ENCODE data around the gene GLP2R. TPM values are rescaled to one million over a fixed set of nuclear protein-coding genes. Genes with fewer than 3 reads are reported as not detected.

Gene GLP2R
- total RNA-seq, 1 donor: not detected

DNA sequence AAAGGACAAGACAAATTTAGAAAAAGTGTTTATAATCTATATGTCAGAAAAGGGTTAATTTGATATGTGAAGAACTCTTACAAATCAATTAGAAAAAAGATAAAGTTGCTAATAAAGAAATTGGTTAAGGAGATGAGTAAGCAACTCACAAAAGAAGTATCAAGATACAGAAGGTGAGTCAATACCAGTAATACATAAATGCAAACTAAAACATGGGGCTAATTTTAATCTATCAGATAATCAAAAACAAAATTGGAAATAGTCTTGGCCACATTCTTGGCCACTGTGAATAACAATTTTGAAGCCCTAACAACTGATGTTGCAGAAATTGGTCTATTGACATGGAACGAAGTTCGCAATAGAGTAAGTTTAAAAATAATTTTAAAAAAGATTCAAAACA is 41.2 kb upstream of the GLP2R start:
- H3K27me3 ChIP-seq (ENCODE audit: insufficient read depth, low read length): no peaks in the 10 kb centered on the region
- H2AFZ ChIP-seq (ENCODE audit: low read length): no peak overlapping the region
- no peaks in the 10 kb centered on the region for H3K4me1 ChIP-seq (ENCODE audit: insufficient read depth, low read length)
- no peak overlapping the region for H3K4me3 ChIP-seq (ENCODE audit: insufficient read depth, low read length)
- no peak overlapping the region for H3K4me2 ChIP-seq (ENCODE audit: insufficient read depth, low read length)
- no peaks in the 10 kb centered on the region for H3K36me3 ChIP-seq (ENCODE audit: insufficient read depth, low read length)
- H4K20me1 ChIP-seq (ENCODE audit: insufficient read depth, low read length): no peaks in the 10 kb centered on the region
- H3K9me3 ChIP-seq (ENCODE audit: low read depth, low read length): no peaks in the 10 kb centered on the region
- no peak for DNase-seq (ENCODE audit: insufficient read length, low spot score, missing footprints)
- TF ChIP-seq, protein P1, sequence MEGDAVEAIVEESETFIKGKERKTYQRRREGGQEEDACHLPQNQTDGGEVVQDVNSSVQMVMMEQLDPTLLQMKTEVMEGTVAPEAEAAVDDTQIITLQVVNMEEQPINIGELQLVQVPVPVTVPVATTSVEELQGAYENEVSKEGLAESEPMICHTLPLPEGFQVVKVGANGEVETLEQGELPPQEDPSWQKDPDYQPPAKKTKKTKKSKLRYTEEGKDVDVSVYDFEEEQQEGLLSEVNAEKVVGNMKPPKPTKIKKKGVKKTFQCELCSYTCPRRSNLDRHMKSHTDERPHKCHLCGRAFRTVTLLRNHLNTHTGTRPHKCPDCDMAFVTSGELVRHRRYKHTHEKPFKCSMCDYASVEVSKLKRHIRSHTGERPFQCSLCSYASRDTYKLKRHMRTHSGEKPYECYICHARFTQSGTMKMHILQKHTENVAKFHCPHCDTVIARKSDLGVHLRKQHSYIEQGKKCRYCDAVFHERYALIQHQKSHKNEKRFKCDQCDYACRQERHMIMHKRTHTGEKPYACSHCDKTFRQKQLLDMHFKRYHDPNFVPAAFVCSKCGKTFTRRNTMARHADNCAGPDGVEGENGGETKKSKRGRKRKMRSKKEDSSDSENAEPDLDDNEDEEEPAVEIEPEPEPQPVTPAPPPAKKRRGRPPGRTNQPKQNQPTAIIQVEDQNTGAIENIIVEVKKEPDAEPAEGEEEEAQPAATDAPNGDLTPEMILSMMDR (IDR thresholded peaks at IDR 0.05; ENCODE audit: extremely low read depth, low read depth, low read length): no peak
- H3K79me2 ChIP-seq (ENCODE audit: insufficient read depth, low read length): no peaks in the 10 kb centered on the region
- no peak overlapping the region for H3K27ac ChIP-seq (ENCODE audit: low read depth, low read length)

DNA sequence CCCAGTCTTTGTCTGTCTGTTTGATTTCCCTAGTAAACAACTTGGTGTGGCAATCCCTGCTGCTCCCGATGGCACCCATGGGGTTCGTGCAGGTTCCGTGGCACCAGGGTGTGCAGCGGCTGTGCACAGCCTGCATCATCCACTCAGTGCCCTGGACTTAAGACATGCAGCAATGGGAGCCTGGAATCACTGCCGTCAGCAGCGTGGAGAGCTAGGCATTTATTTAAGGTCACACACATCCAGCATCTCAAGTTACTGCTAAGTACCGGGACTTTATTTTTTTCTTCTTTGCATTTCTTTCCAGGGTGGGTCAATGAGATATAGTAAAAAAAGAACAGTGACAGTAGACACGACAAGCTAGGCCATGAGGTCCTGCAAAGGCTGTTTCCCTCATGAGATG is 37.1 kb upstream of the GLP2R start:
- no peaks in the 10 kb centered on the region for H3K4me1 ChIP-seq (ENCODE audit: insufficient read depth, low read length)
- TF ChIP-seq, protein P1 (IDR thresholded peaks at IDR 0.05; ENCODE audit: extremely low read depth, low read depth, low read length): no peak
- no peak overlapping the region for H3K4me2 ChIP-seq (ENCODE audit: insufficient read depth, low read length)
- H4K20me1 ChIP-seq (ENCODE audit: insufficient read depth, low read length): no peaks in the 10 kb centered on the region
- H3K4me3 ChIP-seq (ENCODE audit: insufficient read depth, low read length): no peak overlapping the region
- no peaks in the 10 kb centered on the region for H3K79me2 ChIP-seq (ENCODE audit: insufficient read depth, low read length)
- H3K9me3 ChIP-seq (ENCODE audit: low read depth, low read length): no peaks in the 10 kb centered on the region
- no peak overlapping the region for H3K27ac ChIP-seq (ENCODE audit: low read depth, low read length)
- no peaks in the 10 kb centered on the region for H3K36me3 ChIP-seq (ENCODE audit: insufficient read depth, low read length)
- DNase-seq (ENCODE audit: insufficient read length, low spot score, missing footprints): no peak
- H2AFZ ChIP-seq (ENCODE audit: low read length): no peak overlapping the region
- H3K27me3 ChIP-seq (ENCODE audit: insufficient read depth, low read length): no peaks in the 10 kb centered on the region

- no peak for DNase-seq (ENCODE audit: insufficient read length, low spot score, missing footprints)
- no peak overlapping the region for H2AFZ ChIP-seq (ENCODE audit: low read length)
- no peaks in the 10 kb centered on the region for H3K36me3 ChIP-seq (ENCODE audit: insufficient read depth, low read length)
- H3K27ac ChIP-seq (ENCODE audit: low read depth, low read length): no peak overlapping the region
- H3K4me1 ChIP-seq (ENCODE audit: insufficient read depth, low read length): no peaks in the 10 kb centered on the region
- no peak overlapping the region for H3K4me2 ChIP-seq (ENCODE audit: insufficient read depth, low read length)
- no peaks in the 10 kb centered on the region for H4K20me1 ChIP-seq (ENCODE audit: insufficient read depth, low read length)
- no peak overlapping the region for H3K4me3 ChIP-seq (ENCODE audit: insufficient read depth, low read length)
- TF ChIP-seq, protein P1 (IDR thresholded peaks at IDR 0.05; ENCODE audit: extremely low read depth, low read depth, low read length): no peak
- H3K27me3 ChIP-seq (ENCODE audit: insufficient read depth, low read length): no peaks in the 10 kb centered on the region
- no peaks in the 10 kb centered on the region for H3K9me3 ChIP-seq (ENCODE audit: low read depth, low read length)
- H3K79me2 ChIP-seq (ENCODE audit: insufficient read depth, low read length): no peaks in the 10 kb centered on the region
Measured at GRCh38 chr17:9790316-9790715, 35.4 kb upstream of the GLP2R start.

DNA sequence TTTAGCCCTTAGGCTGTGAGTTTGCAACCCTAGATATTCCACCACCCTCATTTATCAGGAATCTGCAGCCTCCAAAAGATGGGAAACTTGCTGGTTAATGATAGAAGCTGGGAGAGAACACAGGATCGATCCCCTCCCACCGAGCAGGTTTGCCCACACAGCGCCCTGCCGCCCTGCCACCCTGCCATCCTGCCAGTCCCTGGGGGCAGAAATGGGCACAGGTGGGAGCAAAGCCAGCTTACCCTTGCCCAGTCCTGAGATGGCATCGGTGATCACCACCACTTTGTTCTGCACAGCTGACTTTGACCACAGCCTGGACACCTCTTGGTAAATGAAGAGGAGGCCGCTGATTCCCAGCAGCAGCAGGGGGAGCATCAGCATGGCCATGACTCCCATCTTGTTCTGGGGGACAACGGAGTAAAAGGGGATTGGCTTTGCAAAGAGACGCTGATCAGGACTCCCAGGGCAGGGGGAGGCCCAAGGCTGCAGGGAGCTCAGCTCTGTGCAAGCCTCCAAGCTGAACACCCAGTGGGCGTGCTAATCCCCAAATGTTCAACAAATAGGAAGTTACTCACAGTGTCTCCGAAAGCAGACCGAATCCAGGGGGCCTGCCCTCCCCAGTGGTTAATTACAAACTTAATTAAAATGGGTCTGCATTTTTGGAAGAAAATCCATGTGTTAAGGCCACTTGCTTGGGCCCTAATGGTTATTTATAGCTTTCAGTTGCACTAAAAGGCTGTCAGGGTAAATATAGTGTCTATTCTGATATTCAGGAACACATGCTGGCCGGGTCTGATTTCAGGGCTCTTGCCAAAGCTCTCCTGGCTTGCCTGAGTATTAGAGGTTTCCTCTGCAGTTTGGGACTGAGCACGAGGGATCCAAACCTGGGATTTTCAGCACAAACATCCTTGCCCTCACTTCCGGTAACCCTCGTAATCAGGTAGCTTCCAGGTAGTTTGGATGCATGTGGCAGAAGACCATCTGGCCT is 34.5 kb upstream of the GLP2R start, which contains the start of gene DHRS7C:
TSS of gene DHRS7C (minus strand) at position 704 of the 988 bp plus-strand sequence. CDS start at position 396, 308 bp downstream.
- TF ChIP-seq, protein P1 (IDR thresholded peaks at IDR 0.05; ENCODE audit: extremely low read depth, low read depth, low read length): no peak
- DNase-seq (ENCODE audit: insufficient read length, low spot score, missing footprints): no peak
- H4K20me1 ChIP-seq (ENCODE audit: insufficient read depth, low read length): no peaks in the 10 kb centered on the region
- no peaks in the 10 kb centered on the region for H3K4me1 ChIP-seq (ENCODE audit: insufficient read depth, low read length)
- H3K9me3 ChIP-seq (ENCODE audit: low read depth, low read length): no peaks in the 10 kb centered on the region
- H3K27ac ChIP-seq (ENCODE audit: low read depth, low read length): no peak within 1 kb of the TSS
- no peaks in the 10 kb centered on the region for H3K36me3 ChIP-seq (ENCODE audit: insufficient read depth, low read length)
- H3K4me3 ChIP-seq (ENCODE audit: insufficient read depth, low read length): no peak within 1 kb of the TSS
- H3K4me2 ChIP-seq (ENCODE audit: insufficient read depth, low read length): no peak within 1 kb of the TSS
- H3K27me3 ChIP-seq (ENCODE audit: insufficient read depth, low read length): no peaks in the 10 kb centered on the region
- no peaks in the 10 kb centered on the region for H3K79me2 ChIP-seq (ENCODE audit: insufficient read depth, low read length)
- H2AFZ ChIP-seq (ENCODE audit: low read length): no peak within 1 kb of the TSS

Data from osteoblast (primary cell).